HG02798 (cell line): ENCODE measurements around the gene ACADVL.

Source experiments
- ATAC-seq: cut with Tn5 transposase; IDR thresholded peaks from one replicate; pipeline ENCODE4 v1.9.1; 2021; ENCODE audit warnings: mild to moderate bottlenecking; ENCODE audit not compliant: unreplicated experiment, poor library complexity

The ACADVL gene

GRCh38 chr17:7215652-7216180 is 4.0 kb upstream of the ACADVL start:
- ATAC-seq, result no peak

- no peak for ATAC-seq
These were observed 3.3 kb upstream of the ACADVL start for GRCh38 chr17:7216242-7217112.

GRCh38 chr17:7217113-7217987 is 2.4 kb upstream of the ACADVL start:
- ATAC-seq, result no peak

- no peak for ATAC-seq
These were observed 1.6 kb upstream of the ACADVL start for GRCh38 chr17:7218166-7218565.

- ATAC-seq, result no peak
These were observed 980 bp upstream of the ACADVL start for GRCh38 chr17:7218758-7219157.

GRCh38 chr17:7219229-7219811 is 418 bp upstream of the ACADVL start:
- ATAC-seq, result no peak

GRCh38 chr17:7220593-7221277 is 997 bp downstream of the ACADVL start:
- ATAC-seq, result no peak

- ATAC-seq, result no peak
These were observed 1.7 kb downstream of the ACADVL start for GRCh38 chr17:7221278-7222092.

- ATAC-seq, result no peak
These were observed 2.6 kb downstream of the ACADVL start for GRCh38 chr17:7222093-7222971.

GRCh38 chr17:7222972-7223292 is 3.2 kb downstream of the ACADVL start:
- no peak for ATAC-seq

GRCh38 chr17:7223375-7223774 is 3.6 kb downstream of the ACADVL start:
- no peak for ATAC-seq

- no peak for ATAC-seq
These were observed 4.4 kb downstream of the ACADVL start for GRCh38 chr17:7224110-7224509.

GRCh38 chr17:7224661-7225111 is 4.9 kb downstream of the ACADVL start:
- no peak for ATAC-seq

- no peak for ATAC-seq
These were observed 6.1 kb downstream of the ACADVL start for GRCh38 chr17:7225711-7226331.

GRCh38 chr17:7226721-7227710 is 7.3 kb downstream of the ACADVL start:
- no peak for ATAC-seq

GRCh38 chr17:7228920-7229319 is 9.2 kb downstream of the ACADVL start:
- ATAC-seq, result no peak

GRCh38 chr17:7229504-7229903 is 9.8 kb downstream of the ACADVL start:
- no peak for ATAC-seq
